DMS53 treated with DMSO at 0.1 percent for 48 hours (cell line): ENCODE results near the gene PPP1R13B.
A peak's percentile ranks its signal among the peaks of the same experiment; 100 is the strongest.

ENCODE experiments used
- DNase-seq: peaks from one replicate; lab custom pipeline; 2025; ENCODE audit not compliant: unreplicated experiment; lab: John Stamatoyannopoulos, UW

Gene PPP1R13B

DNA sequence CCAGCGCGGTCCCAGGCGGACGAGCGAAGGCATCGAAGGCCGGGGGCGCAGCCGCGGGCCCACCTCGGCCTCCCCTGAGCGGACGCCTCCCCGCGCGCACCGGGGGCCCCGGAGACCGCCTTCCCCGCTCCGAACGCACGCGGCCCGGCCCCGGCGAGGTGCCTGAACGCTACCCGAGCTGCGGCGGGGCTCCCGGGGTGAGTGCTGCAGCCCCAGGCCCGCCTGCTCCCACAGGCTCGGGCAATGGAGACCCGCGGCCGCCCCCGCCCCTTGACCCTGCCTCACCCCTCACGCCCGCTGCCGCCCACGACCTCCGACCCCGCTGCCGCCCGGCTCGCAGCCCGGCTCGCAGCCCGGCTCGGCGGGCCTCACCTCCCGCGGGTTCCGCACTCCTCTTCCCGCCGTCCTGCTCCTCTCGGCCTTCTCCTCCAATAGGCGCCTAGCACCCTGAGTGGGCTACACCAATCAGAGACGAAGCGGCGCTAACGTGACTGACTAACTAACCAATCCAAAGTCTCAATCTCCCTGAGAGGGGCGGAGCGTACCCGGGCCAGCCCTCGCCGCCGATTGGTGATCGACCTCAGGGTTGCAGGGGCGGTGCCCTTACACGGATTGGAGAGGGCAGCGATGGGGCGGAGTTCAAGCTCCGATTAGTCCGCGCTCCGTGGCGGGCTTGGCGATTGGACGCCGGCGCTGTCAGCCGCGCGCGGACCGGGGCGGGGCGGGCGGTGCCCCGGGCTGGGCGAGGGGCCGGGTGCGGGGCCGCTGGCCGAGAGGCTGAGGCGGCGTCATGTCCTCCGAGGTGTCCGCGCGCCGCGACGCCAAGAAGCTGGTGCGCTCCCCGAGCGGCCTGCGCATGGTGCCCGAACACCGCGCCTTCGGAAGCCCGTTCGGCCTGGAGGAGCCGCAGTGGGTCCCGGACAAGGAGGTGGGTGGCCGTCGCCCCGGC lies 132.0 kb downstream of the PPP1R13B start, which contains the start of the genes XRCC3 and ZFYVE21:
TSS of gene XRCC3 (minus strand) at position 400 of the 949 bp plus-strand sequence. CDS start 4,364 bp downstream, outside the sequence.
TSS of gene ZFYVE21 (plus strand) at position 759 of the 949 bp plus-strand sequence. CDS start at position 791, 32 bp downstream.
- DNase-seq, result peak; percentile 90

GRCh38 chr14:103714063-103714724 lies 133.2 kb downstream of the PPP1R13B start:
- no peak for DNase-seq

GRCh38 chr14:103713304-103714062 lies 133.9 kb downstream of the PPP1R13B start:
- DNase-seq, result no peak

DNA sequence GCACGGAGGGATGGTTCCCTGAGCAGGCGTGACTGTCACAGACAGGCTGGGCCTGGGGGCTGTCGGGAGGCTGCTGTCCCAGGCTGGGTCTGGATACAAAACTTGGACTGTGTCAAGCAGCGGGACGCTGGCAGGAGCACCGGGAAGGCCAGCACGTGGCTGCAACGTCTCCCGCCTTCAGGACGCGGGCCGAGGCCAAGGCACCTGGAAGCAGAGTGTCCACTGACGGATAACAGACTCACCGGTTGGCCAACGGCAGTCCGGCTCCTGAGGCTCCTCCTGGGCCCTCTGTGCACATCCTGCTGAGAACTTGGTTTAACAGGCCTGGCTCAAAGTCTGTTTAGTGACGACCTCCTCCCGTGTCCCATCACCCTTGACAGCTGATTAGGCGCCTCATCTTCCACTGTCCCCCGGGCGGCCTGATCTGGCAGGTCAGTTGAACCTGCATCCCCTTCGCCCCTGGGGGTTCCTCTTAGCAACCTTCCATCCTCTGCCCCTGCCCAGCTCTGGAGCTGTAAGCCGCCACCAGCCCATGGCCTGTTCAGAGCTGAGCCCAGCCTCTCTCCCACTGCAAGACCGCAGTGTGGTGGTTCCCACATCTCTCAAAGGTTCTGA lies 134.6 kb downstream of the PPP1R13B start:
- no peak for DNase-seq

DNA sequence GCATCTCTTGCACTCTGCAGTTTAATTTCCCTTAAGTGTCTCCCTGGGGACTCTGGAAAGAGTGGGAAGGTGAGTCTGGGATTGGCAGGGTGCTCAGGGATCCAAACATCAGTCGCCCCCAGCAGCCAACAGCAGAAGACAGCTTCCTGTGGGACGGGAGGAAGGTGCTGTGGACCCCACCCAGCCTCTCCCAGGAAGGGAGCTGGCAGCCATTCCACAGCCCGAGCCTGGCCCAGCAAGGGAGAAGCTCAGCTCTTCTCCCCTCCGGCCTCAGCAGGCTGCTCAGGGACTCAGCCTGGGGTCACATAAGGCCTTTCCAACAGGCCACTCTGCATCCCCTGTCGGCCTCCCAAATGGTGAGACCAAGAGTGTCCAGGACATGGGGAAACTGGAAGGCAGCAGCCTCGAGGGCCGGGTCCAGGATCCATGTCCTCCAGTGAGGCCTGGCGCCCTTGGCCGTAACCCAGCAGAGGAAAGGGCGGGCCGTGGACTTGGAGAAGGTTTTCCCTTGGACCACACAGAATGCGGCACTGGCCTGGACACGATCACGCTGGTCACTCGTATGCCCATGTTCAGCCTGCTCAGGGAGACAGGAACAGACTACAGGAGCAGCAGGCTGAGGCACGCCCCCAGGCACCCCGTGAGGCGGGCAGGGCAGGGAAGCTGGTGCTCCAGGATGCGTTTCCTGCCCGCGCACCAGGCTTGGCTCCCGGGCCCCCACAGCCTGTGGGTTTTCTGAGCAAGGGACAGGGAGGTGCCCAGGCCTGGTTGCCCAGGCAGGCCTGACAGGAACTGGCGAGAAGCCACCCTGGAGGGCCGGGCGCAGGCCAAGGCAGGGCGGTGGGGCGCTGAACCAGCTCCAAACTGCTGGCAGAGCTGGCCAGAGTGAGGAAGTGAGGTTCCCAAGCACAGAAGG lies 135.6 kb downstream of the PPP1R13B start:
- no peak for DNase-seq

- no peak for DNase-seq
Observed at GRCh38 chr14:103710771-103711377, 136.5 kb downstream of the PPP1R13B start.

GRCh38 chr14:103709814-103710213 lies 137.6 kb downstream of the PPP1R13B start:
- no peak for DNase-seq

GRCh38 chr14:103708750-103709187 lies 138.6 kb downstream of the PPP1R13B start:
- no peak for DNase-seq

DNA sequence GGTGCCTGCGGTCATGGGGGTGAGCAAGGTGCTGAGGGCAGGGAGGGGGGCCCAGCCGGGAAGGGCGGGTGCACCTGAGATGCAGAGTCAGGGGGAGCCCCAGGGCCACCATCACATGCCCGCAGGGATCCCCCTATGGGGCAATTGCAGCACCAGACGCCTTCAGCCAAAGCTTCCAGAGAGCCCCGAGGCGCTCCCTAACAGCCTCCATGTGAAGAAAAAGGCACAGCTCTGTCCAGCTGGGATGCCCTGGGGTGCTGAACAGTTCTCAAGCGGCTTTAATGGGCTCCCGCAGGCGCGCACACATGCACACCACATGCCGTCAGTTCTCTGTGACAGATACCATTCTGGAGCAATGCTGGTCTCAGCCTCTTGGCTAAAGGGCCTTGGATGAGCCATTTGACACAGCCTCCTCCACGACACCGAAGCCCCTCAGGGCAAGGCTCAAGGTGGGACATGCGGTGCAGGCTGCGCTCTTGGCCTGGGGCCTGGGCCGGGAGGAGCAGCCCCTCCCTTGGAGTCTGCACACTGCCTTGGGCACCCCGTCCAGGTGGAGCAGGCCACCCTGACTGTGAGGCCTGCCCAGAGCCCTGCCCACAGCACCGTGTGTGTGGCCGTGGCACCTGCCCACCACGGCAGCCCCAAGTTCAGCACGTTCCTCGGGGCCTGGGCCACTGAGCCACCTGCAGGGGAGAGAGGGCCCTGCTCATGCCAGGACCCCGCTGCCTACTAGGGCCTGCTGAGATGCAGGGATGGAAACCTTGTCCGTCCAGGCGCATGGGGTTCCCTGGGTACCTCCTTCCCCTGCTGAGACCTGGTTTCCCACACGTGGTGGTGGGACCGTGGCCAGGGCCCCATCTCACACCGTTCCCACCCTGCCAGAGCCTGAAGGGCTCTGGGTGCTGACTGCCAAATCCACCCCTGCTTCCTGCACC lies 139.8 kb downstream of the PPP1R13B start:
- DNase-seq, result no peak

- DNase-seq, result no peak
Observed at GRCh38 chr14:103706551-103707328, 140.6 kb downstream of the PPP1R13B start.

- no peak for DNase-seq
Observed at GRCh38 chr14:103705504-103706284, 141.7 kb downstream of the PPP1R13B start.

DNA sequence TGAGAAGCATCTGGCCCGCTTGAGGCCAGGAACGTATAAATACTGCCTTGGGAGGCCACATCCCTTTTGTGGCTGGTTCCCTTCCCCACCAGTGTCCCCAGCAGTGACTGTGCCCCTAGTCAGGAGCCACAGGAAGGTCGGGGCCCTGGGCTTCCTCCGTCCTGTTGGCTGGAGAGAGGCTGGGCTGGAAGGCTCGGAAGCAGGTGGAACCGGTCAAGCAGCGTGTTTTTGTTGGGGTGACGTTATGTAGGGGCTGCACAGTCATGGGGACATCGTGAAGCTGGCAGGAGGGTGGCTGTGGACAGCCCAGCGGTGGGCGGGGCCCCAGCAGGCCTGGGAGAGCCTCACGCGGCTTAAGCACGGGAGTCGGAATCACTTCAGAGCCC lies 142.3 kb downstream of the PPP1R13B start:
- DNase-seq, result no peak

DNA sequence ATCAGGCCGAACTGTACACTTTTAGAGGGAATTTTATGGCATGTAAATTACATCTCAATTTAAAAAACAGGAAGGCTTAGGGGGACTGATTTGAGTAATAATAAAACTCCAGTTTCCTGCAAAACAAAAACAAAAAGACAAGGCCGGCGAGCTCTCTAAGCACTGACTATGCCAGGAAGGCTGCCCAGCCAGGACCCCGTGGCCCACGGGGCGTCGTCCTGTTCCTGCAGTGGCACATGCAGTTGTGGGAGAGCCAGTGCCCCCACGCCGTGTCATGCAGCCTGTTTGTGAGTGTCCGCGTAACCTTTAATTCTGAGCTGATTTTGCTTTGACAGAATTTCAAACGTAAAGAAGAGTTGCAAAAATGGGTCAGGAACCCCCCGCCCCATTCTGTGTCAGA lies 142.7 kb downstream of the PPP1R13B start:
- no peak for DNase-seq

- no peak for DNase-seq
Observed at GRCh38 chr14:103703433-103704385, 143.7 kb downstream of the PPP1R13B start.
